ENCODE measurements around the gene DOCK4. TPM values are rescaled to one million over a fixed set of nuclear protein-coding genes. Genes with fewer than 3 reads are reported as not detected.
A peak's percentile ranks its signal among the peaks of the same experiment; 100 is the strongest.

DOCK4 gene
- total RNA-seq, 1 donor from 2014 or later: 11.8 TPM

DNA sequence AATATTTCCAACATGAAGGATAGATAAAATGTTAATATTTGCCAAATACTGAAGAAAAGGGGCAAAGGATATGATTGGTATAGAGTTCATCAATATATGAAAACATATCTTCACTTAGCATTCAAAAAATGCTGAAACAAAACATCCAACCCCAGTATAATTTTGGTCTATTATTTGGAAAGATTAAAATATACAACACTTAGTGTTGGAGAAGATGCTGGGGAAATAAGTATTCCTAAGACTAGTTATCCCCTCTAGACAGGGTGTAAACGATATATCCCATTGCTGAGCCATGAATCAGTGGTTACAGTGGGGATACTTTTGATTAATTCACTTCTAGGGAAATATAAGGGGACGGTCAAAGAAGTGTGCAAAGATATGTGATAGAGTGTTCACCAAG, 456.6 kb downstream of the DOCK4 start:
- no peak for ATAC-seq
- no peak for DNase-seq (ENCODE audit: low spot score)

DNA sequence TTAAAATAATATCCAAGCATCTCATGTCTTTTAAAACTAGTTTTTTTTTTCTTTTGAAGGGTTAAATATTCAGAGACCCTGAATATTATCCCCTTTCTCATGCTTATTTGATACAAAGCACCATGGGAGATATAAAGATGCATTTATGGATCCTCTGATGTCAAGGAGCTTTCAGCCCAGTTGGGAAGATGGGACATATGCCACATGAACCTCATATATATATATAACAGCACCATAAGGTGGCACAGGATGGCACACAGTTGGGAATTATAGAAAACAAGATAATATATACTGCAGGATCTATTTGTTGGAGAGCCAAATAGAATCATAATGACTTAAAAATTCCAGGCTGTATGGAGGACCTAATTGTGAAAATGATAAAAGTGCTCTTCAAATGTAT, 458.5 kb downstream of the DOCK4 start:
- DNase-seq (ENCODE audit: low spot score) (no peak), ATAC-seq (no peak)

DNA sequence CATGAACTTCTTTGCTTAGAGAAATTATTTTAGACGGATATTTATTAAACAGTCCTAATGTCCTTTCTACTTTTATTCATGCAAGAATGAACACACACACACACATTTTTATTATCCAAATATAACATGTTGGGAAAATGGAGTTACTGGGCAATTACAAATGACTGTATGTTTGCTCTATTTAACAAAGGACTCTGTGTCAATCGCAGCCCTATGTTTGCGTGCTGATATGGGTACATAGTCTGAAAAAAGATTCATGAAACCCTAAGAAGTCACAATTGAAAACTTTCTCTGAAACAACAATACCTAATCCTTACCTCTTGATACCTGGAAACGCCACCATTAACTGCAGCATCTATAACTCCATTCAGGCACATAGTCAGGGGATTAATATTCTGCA, 459.2 kb downstream of the DOCK4 start:
- ATAC-seq (no peak), DNase-seq (ENCODE audit: low spot score) (no peak)

DNA sequence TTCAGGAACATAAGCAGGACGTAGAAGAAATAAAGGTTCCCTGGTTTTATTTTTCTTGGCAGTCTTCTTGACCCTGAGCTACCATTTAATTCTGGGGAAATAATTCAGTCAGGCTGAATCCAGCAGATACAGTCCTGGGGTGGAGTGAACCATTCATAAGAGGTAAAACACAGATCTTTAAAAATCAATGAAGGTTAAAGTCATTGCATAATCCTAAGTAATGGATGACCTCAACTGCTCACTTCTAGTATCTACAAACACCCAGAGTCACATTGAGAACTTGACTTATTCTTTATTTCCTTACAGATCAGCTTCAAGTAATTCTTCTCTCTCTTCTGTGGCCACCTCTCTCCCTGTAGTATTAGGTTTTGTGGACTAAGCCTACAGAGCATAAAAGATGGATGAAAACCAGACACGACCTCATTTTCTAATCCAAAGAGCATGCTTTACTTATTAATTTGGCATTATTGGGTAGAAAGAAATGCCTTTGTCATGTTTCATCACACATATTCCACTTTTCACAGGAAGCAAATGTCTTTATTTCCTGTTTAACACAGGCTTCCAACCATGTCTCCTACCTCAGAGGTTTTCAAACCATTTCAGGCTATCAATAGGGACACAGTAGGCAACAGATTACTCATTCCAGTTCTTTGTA, 461.6 kb downstream of the DOCK4 start:
- peak; percentile 60 for ATAC-seq
- no peak for DNase-seq (ENCODE audit: low spot score)

DNA sequence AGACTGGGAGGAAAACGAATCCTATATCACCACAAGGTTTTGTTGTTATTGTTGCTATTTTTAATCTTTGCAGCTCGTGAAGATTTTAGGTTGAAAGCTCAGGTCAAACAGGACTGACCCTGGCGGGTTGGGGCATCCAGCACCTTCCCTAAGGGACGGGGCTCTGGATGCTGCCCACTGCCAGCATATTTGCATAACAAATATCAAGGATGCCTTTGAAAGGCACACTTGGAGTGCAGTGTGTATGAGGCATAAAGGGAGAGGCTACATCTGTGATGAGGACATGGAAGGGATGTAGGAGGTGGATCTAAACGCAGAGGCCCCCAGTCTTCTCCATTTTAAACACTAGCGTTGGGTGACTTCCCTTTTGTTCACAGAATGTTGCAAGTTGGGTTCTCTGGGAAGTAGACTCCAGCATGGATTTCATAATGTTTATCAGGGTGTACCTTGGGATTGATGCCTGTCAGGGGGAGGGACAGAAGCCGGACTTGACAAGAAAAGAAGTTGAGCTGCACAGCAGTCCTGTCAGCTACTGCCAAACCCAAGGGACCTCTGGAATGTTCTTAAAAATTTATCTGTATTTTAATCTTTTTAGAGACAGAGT, 462.9 kb downstream of the DOCK4 start:
- ATAC-seq (peak; percentile 27), DNase-seq (ENCODE audit: low spot score) (no peak)

DNA sequence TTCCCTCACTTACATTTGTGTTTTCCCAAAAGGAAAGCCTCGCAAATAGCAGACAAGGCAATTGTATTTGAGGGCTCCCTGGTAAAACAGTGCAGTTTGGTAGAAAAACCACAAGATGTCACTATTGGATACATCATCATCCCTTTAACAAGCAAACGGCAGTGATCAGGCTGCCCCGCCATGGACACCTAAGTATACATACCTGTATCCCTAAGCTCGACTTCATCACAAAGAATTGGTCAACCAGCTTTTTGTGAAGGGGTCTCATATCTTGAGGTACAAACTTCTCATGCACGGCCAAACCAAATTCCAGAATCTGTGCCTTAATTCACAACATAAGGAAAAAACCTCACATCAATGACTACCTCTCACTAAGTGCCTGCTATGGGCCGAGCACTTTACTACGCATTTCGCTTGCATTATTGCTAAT, 464.4 kb downstream of the DOCK4 start:
- no peak for DNase-seq (ENCODE audit: low spot score)
- ATAC-seq: peak; percentile 95

DNA sequence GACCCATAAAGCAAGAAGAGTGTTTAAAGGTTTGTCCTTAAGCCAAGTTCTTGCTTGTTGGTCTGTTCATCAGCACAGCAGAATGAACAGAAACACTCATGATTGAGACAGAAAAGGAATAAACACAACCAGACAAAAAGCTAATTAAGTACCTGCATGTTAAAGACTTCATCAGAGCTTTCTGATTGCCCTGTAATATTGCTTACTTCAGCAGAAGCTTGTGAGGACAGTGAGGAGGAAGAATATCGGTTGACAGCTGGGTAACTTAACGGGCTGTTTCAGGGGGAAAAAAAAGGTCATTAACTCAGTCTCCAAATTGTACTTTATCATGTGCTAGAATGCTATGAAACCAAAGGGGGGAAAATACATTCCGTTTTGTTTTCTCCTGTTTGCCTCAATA, 465.3 kb downstream of the DOCK4 start:
- DNase-seq (ENCODE audit: low spot score) (no peak), ATAC-seq (no peak)

DNA sequence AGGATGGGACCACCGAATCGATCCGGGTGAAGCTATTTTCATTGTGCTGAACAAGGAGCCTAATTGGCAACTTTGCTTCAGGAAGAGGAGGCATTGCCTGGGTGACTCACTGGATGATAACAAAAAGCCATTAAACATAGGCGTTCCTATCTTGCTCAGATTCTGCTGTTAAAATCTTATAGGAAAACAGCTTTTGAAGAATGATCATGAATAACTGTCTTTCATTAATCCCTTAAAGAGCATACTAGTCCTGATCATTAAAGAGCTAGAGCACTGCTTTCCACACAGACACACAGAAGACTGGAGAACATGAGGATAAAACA, 469.7 kb downstream of the DOCK4 start:
- DNase-seq (ENCODE audit: low spot score): no peak
- no peak for ATAC-seq

DNA sequence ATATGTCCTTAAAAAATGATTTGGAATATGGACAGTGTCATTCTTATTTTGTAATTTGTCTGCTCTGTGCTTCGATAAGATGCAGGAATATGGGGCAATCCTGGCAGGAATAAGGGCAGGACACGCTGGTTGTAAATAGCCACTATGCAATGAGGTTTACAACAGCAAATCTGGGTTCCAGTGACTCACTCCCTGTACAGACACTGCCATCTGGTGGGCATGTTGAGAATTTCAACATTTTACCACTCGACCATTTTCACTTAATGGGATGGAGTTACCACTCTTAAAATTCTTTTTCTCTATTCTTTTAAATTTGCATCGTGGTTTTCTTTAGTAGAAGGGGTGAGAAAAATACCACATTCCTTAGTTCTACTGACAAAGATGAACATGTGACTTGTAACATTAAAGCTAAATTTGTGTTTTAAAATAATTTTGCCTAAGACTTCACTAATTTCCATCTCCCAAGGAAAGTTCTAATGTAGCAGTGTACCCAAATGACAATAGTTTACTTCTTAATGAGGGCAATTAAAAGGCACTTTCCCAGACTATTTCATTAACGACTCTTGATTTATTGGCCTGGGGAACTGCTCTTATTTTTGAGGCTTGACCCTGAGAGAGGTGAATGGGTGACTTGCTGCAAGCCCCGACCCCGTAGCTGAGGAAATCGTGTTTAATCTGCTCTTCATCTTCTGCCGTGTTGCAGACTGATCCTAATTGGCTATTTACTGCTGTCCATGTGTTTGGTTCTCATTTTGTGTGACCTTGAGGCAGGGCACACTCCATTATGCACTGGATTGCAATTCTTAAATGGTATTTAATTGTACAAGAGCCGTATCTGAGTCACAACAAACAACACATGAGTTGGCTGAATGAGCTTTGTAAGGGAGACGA, 470.3 kb downstream of the DOCK4 start:
- DNase-seq (ENCODE audit: low spot score): peak; percentile 49

DNA sequence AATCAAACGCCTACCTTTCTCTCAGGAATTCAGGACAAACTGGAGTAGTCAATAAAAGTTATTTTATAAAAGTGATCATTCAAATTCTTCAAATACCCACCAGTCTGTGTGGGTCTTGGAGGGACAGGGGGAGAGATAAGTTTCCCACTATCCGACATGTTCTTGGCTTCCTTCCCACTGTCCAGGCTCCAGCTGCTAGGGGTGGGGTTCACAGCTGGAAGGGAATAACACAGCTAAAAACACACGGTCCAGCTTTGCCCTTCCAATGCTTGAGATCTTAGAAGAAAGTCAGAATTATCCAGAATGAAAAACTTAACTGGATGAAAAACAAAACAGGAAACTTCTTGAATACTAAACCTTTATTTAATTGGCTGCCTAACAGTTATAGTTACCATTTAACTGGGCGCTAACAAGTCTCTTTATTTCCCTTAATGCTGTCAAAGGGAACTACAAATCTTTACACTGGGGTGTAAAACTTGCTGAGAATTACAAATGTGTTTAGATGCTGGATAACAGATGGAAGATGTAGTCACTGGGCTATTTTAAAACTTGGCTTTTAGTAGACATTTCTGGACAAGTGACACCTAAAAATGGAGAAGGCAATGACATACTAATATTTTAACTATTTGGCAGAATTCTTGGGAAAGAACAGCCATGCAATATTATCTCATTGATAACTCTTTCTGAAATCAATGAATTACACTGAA, 471.1 kb downstream of the DOCK4 start:
- DNase-seq (ENCODE audit: low spot score): no peak
- ATAC-seq: no peak

More for the DNA sequence above, 470.3 kb downstream of the DOCK4 start:
- peak; percentile 97 for ATAC-seq

DNA sequence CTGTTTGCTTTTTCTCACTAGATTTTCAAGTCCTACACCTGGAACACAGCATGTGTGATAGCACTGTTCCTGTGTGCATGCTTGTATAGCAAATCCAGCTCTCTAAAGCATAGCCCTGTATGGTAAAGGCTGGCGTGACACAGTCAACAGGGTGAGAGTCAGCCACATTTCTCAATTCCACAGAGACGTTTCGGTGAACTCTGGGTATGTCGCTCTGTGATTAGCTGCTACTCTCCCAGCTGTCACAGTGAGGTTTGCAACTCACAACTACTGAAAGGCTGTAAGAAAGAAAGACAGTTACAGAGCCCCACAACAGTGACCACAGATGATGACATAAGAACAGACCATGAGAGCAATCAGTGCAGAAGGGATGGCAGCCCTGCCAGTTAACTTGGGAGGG, 473.3 kb downstream of the DOCK4 start:
- DNase-seq (ENCODE audit: low spot score) (no peak), ATAC-seq (no peak)

DNA sequence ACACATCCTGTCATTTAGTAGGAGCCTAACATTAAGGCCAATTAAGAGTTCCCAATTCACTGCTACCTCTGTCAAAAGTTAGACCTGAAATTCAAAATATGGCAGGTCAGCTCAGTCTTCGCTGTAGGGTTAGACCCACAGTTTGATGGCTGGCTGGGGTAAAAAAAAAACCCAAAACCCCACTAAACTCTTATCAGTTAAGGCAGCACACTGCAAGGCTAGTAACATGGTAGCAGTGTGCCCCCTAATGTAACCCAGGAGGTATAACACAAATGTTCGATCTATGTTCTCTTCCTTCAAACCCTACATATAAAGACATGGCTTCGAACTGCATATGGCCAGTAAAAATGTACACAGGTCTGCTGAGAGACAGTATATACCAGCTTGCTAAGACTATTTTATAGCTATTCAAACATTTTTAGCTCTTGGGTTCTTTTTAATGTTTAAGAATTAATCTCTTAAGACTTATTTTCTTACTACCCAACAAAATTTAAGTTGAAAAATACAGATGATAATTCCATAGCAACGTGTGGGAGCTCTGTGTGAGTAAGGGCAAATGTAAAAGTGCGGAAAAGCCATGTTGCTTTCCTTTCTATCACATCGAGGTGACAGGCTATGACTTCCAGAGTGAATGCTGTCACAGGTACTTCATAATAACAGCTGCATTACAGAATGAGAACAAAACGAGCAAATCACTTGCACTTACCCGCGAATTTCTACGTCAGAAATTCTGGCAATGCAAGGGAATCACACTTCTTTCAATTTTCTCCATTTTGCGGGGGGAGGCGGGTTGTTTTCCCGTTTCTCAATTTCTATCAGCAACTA, 475.5 kb downstream of the DOCK4 start:
- DNase-seq (ENCODE audit: low spot score) (no peak), ATAC-seq (peak; percentile 71)

DNA sequence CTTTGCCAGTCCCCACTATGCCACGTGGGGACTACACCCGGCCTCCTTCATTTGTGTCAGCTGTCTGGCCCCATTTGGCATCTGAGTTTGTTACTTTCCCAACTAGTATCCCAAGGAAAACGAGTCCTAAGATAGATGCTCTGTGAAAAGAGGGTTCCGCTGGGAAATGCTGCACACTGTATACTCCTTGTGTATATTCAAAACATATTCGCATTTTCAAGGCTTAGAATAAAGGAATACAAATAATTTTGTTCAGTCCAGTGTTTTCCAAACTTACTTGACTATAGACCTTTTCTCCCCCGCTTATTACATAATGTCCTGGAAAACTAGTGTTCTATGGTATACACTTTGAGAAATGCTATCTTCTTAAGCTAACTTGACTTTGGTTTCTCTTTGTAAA, 476.1 kb downstream of the DOCK4 start:
- ATAC-seq (peak; percentile 12), DNase-seq (ENCODE audit: low spot score) (no peak)

DNA sequence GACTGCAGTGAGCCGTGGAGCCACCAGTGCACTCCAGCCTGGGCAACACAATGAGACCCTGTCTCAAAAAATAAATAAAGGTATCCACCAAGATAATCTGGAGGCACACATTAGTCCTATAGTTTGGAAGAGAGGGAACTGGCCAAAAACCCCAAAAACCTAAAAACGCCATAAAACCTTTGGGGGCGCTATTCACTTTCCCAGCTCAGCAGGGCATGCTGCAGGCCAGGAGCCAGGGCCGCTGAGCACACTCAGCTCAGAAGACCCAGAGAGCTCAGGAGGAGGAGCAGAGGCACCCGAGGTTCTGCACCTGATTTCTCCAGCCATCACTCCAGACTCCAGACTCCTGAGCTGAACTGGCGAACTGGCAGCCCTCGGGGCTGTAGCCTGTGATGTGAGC, 476.7 kb downstream of the DOCK4 start:
- DNase-seq (ENCODE audit: low spot score): no peak
- no peak for ATAC-seq

DNA sequence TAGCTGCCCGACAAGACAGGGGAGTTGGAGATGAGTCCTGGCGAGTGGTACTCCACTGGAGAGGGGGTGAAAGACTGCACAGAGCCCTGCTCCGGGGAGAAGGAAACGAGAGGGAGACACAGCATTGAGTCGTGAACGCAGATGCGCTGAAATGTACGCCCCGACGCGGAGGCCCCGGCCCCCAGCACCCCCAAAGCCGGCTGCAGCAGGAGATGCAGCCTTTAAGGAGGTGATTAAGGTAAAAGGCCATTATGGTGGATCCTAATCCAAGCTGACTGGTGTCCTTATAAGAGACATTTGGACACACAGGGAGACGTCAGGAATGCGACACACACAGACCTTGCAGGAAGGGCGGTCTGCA, 477.6 kb downstream of the DOCK4 start:
- no peak for DNase-seq (ENCODE audit: low spot score)

DNA sequence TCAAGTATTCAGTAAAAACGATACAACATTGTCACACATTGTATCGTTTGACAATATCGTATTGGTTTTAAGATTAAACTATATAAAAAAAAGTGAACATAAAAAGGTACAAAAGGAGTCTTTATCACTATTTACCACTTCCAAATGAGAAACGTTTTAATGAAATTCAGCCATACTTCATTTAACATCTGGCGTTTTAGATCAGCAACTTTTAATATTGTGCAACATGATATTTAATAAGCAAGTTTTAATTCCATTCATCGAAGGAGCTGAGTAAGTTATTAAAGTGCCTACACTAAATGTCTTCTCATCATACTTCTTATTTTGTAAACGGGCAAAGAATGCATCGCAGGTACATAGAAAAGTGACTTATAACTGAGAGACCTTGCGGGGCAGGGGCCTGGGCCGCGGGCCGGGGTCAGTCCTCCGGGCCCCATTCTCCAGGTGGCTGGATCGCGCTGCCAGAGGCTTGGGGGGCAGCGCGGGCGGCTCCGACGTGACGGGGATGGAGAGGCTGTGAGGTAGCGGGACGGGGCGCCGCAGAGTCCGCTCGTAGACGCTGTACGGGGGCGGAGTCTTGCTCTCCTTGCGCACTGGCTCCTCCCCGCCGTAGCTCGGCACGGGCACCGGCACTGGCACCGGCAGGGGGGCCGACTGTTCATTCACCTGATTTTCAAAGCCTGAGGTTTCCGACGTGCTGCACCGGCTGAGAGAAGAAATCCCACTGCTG, 478.1 kb downstream of the DOCK4 start:
- DNase-seq (ENCODE audit: low spot score): no peak

More for the DNA sequence above, 477.6 kb downstream of the DOCK4 start:
- ATAC-seq: no peak

DNA sequence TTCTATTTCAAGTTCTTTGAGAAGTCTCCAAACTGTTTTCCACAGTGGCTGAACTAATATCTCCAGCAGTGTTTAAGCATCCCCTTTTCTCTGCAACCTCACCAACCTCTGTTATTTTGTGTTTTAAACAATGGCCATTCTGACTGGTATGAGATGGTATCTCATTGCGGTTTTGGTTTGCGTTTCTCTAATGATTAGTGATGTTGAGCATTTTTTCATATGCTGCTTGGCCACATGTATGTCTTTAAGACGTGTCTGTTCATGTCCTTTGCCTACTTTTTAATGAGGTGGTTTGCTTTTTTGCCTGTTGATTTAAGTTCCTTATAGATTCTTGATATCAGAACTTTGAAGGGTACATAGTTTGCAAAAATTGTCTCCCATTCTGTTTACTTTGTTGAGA, 487.3 kb downstream of the DOCK4 start:
- no peak for ATAC-seq

More for the DNA sequence above, 478.1 kb downstream of the DOCK4 start:
- ATAC-seq: no peak

DNA sequence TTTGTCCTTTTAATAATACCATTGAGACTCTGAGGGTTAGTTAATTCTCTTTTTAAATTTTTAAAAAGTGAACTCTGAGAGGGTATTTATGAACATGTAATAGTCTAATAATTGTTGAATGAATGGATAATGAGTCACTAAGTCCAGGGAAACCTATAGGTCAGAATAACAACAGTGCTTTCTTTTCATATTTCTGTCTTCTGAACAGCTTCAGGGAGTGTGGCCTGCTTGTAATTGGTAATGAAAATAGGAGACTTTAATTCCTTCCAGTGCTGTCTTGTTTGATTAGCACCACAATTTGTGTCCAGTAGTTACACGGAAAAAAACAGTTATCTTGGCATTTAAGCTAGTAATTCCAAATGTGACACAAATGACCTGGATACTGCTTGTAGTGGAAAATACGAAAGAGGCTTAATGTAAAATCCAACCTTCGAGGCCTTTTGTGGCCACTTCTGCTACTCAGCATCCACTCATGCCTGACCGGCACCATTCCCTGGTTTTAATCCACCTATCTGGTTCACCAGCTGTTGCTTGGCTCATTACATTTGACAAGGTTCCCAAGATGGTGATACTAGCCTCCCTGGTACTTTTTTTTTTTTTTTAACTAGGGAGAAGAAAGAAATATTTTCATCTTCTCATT, 494.7 kb downstream of the DOCK4 start:
- DNase-seq (ENCODE audit: low spot score): no peak
- no peak for ATAC-seq

More for the DNA sequence above, 487.3 kb downstream of the DOCK4 start:
- no peak for DNase-seq (ENCODE audit: low spot score)

DNA sequence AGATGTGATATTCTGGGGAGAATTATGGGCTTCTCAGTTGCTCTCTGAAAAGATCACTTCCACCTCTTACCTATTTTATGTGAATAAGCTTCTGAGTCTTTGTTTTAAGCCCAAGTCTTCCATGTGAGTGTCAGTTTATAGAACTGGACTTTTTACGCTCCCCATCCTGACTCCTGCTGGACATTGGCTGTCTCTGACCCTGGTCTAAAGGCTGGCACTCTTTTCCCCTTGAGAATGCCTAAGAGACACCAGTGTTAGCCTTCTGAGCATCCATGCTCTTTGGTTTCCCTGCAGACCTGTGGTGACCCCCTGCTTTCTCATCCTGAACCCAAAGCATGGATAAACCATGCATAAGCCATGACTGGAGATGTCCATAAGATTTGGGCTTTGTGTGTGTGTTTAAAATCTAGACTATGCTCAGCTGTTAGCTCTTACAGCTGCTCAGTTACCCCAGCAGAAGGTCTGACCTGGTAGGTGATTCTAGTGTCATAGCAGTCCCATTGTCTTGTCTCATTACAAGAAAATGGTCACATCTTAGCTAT, 495.3 kb downstream of the DOCK4 start:
- ATAC-seq: no peak

More for the DNA sequence above, 495.3 kb downstream of the DOCK4 start:
- no peak for DNase-seq (ENCODE audit: low spot score)
